ENCODE data around the gene SSC4D. TPM values are rescaled to one million over a fixed set of nuclear protein-coding genes. Genes with fewer than 3 reads are reported as not detected.

SSC4D gene
- polyA plus RNA-seq, 1 donor from 2014 or later, result 2.5 TPM

GRCh38 chr7:76372984-76373833 is 36.3 kb downstream of the SSC4D start:
- no peak for TF ChIP-seq POLR2AphosphoS5 (IDR thresholded peaks at IDR 0.05)
- TF ChIP-seq EP300 (conservative IDR thresholded peaks at IDR 0.05; ENCODE audit: poor library complexity, severe bottlenecking), result no peak
- no peak for TF ChIP-seq REST (IDR thresholded peaks at IDR 0.05; ENCODE audit: borderline replicate concordance)
- no peak for TF ChIP-seq EZH2 (IDR thresholded peaks at IDR 0.05; ENCODE audit: borderline replicate concordance, insufficient read depth, low read length, poor library complexity, severe bottlenecking)
- no peak for TF ChIP-seq CTCF (IDR thresholded peaks at IDR 0.05; ENCODE audit: poor library complexity, severe bottlenecking)
- no peak for TF ChIP-seq TAF1 (IDR thresholded peaks at IDR 0.05; ENCODE audit: low read depth)
- TF ChIP-seq SMC3 (conservative IDR thresholded peaks at IDR 0.05; ENCODE audit: poor library complexity), result no peak
- TF ChIP-seq MXI1 (conservative IDR thresholded peaks at IDR 0.05; ENCODE audit: poor library complexity, severe bottlenecking), result no peak
- TF ChIP-seq RAD21 (conservative IDR thresholded peaks at IDR 0.05), result no peak
- no peaks in the 10 kb centered on the region for H3F3A ChIP-seq (ENCODE audit: insufficient read depth, low read length, poor library complexity, severe bottlenecking)
- no peaks in the 10 kb centered on the region for H3K79me2 ChIP-seq (replicated peaks; ENCODE audit: insufficient read depth, low read length)
- H3K27me3 ChIP-seq (ENCODE audit: insufficient read depth, low read depth, low read length), result no peaks in the 10 kb centered on the region
- no peak overlapping the region for H3K27ac ChIP-seq (ENCODE audit: low read length)
- H4K20me1 ChIP-seq (ENCODE audit: insufficient read depth), result no peaks in the 10 kb centered on the region
- no peaks in the 10 kb centered on the region for H3K36me3 ChIP-seq (ENCODE audit: insufficient read depth, low read length)
- H3K9ac ChIP-seq (ENCODE audit: low read length), result no peak overlapping the region
- no peaks in the 10 kb centered on the region for H3K9me3 ChIP-seq (ENCODE audit: low read length)
- no peak overlapping the region for H2AFZ ChIP-seq (ENCODE audit: low read depth, low read length)
- no peak overlapping the region for H3K4me2 ChIP-seq (ENCODE audit: low read length)
- no peaks in the 10 kb centered on the region for H3K9me2 ChIP-seq (ENCODE audit: insufficient read depth, low read length)
- no peak overlapping the region for H3K4me3 ChIP-seq (ENCODE audit: low read length)

- no peak overlapping the region for H3K9ac ChIP-seq (ENCODE audit: low read length)
- H3F3A ChIP-seq (ENCODE audit: insufficient read depth, low read length, poor library complexity, severe bottlenecking), result no peaks in the 10 kb centered on the region
- H3K4me3 ChIP-seq (ENCODE audit: low read length), result no peak overlapping the region
- no peaks in the 10 kb centered on the region for H3K27me3 ChIP-seq (ENCODE audit: insufficient read depth, low read depth, low read length)
- H3K36me3 ChIP-seq (ENCODE audit: insufficient read depth, low read length), result no peaks in the 10 kb centered on the region
- H3K4me2 ChIP-seq (ENCODE audit: low read length), result no peak overlapping the region
- no peak for TF ChIP-seq RAD21 (conservative IDR thresholded peaks at IDR 0.05)
- TF ChIP-seq POLR2AphosphoS5 (IDR thresholded peaks at IDR 0.05), result no peak
- H3K27ac ChIP-seq (ENCODE audit: low read length), result no peak overlapping the region
- H3K9me2 ChIP-seq (ENCODE audit: insufficient read depth, low read length), result no peaks in the 10 kb centered on the region
- H2AFZ ChIP-seq (ENCODE audit: low read depth, low read length), result no peak overlapping the region
- no peaks in the 10 kb centered on the region for H4K20me1 ChIP-seq (ENCODE audit: insufficient read depth)
- no peaks in the 10 kb centered on the region for H3K9me3 ChIP-seq (ENCODE audit: low read length)
- H3K79me2 ChIP-seq (replicated peaks; ENCODE audit: insufficient read depth, low read length), result no peaks in the 10 kb centered on the region
Observed at GRCh38 chr7:76371396-76371795, 38.1 kb downstream of the SSC4D start.
